ENCODE measurements around the gene CRYZL1. TPM values are rescaled to one million over a fixed set of nuclear protein-coding genes. Genes with fewer than 3 reads are reported as not detected.
"Not testable (repeated sequence)": the region's sequence is repeated elsewhere in the genome, so short reads cannot be mapped to it uniquely, and the experiment has no call there.

Gene CRYZL1
- total and polyA plus RNA-seq, 7 donors = 17.3 to 90.8 (median 46.6) TPM

GRCh38 chr21:33618407-33618806 is 23.1 kb downstream of the CRYZL1 start:
- DNase-seq = no peak
- Histone ChIP-seq H3K9me3 (no peaks in the 10 kb centered on the region), H3K36me3 (peaks cover 0 to 76% (median 21%) of the 10 kb centered on the region in 4 donors), H3K4me3 (no peak overlapping the region), H3K4me1 (no peaks in the 10 kb centered on the region), H3K27ac (no peak overlapping the region), H3K27me3 (no peaks in the 10 kb centered on the region)
- intact Hi-C loops (cut with DNase I) = no loop called here
- 96 to 99% methylated on average over 2 of the region's 2 CpGs for WGBS, 2 donors
- no peak for TF ChIP-seq CTCF (IDR thresholded peaks at IDR 0.05)
- TF ChIP-seq POLR2AphosphoS5 (IDR thresholded peaks at IDR 0.05) = no peak
- TF ChIP-seq EP300 (IDR thresholded peaks at IDR 0.05) = no peak
- no peak for TF ChIP-seq POLR2A (IDR thresholded peaks at IDR 0.05)

- DNase-seq; H3K4me3 ChIP-seq; H3K27ac ChIP-seq; intact Hi-C loops (cut with DNase I); H3K4me1 ChIP-seq; H3K27me3 ChIP-seq; H3K9me3 ChIP-seq: not testable (repeated sequence)
- peaks cover 0 to 76% (median 20%) of the 10 kb centered on the region in 4 donors for H3K36me3 ChIP-seq
- WGBS, 2 donors = 75 to 87% methylated on average over 11 of the region's 11 CpGs
These were observed 24.0 kb downstream of the CRYZL1 start for GRCh38 chr21:33617565-33617964.

- peaks cover 0 to 87% (median 23%) of the 10 kb centered on the region in 4 donors for H3K36me3 ChIP-seq
- H3K27me3 ChIP-seq = no peaks in the 10 kb centered on the region
- no peak overlapping the region for H3K27ac ChIP-seq
- DNase-seq = no peak
- WGBS, 2 donors = 96% methylated on average over 7 of the region's 7 CpGs
- no peak overlapping the region for H3K4me3 ChIP-seq
- H3K9me3 ChIP-seq = no peaks in the 10 kb centered on the region
- intact Hi-C loops (cut with DNase I) = no loop called here
- no peaks in the 10 kb centered on the region for H3K4me1 ChIP-seq
- TF ChIP-seq CTCF (IDR thresholded peaks at IDR 0.05) = no peak
- TF ChIP-seq POLR2A (IDR thresholded peaks at IDR 0.05) = no peak
- TF ChIP-seq EP300 (IDR thresholded peaks at IDR 0.05) = no peak
- no peak for TF ChIP-seq POLR2AphosphoS5 (IDR thresholded peaks at IDR 0.05)
These were observed 30.4 kb downstream of the CRYZL1 start for GRCh38 chr21:33611006-33611744.

GRCh38 chr21:33608559-33608958 is 33.0 kb downstream of the CRYZL1 start:
- WGBS, 2 donors = 73 to 77% methylated on average over 1 of the region's 1 CpG
- no peaks in the 10 kb centered on the region for H3K4me1 ChIP-seq
- no peaks in the 10 kb centered on the region for H3K9me3 ChIP-seq
- H3K36me3 ChIP-seq = peaks cover 0 to 70% (median 20%) of the 10 kb centered on the region in 4 donors
- H3K4me3 ChIP-seq = no peak overlapping the region
- no peak for DNase-seq
- no peaks in the 10 kb centered on the region for H3K27me3 ChIP-seq
- no peak for TF ChIP-seq POLR2A (IDR thresholded peaks at IDR 0.05)
- TF ChIP-seq POLR2AphosphoS5 (IDR thresholded peaks at IDR 0.05) = no peak
- TF ChIP-seq EP300 (IDR thresholded peaks at IDR 0.05) = no peak
- no peak overlapping the region for H3K27ac ChIP-seq
- intact Hi-C loops (cut with DNase I) = loop anchor here (10.0 kb wide), 1 partner anchor 404 kb away; no protein-coding TSS in a partner anchor

- Histone ChIP-seq H3K9me3 (no peaks in the 10 kb centered on the region), H3K4me1 (no peaks in the 10 kb centered on the region), H3K27ac (no peak overlapping the region), H3K4me3 (no peak overlapping the region), H3K36me3 (peaks cover 11 to 88% (median 37%) of the 10 kb centered on the region in 4 donors), H3K27me3 (no peaks in the 10 kb centered on the region)
- intact Hi-C loops (cut with DNase I) = no loop called here
- 86 to 90% methylated on average over 1 of the region's 1 CpG for WGBS, 2 donors
- TF ChIP-seq POLR2A (IDR thresholded peaks at IDR 0.05) = no peak
- no peak for TF ChIP-seq CTCF (IDR thresholded peaks at IDR 0.05)
- TF ChIP-seq POLR2AphosphoS5 (IDR thresholded peaks at IDR 0.05) = no peak
- no peak for TF ChIP-seq EP300 (IDR thresholded peaks at IDR 0.05)
- DNase-seq = no peak
These were observed 43.5 kb downstream of the CRYZL1 start for GRCh38 chr21:33598051-33598450.
